ELR (cell line): ENCODE results near the gene SOX1.

Experiments
- DNase-seq: peaks from one replicate; pipeline ENCODE4 v3.0.0-alpha.2; 2015; ENCODE audit warnings: low read depth

Gene SOX1

DNA sequence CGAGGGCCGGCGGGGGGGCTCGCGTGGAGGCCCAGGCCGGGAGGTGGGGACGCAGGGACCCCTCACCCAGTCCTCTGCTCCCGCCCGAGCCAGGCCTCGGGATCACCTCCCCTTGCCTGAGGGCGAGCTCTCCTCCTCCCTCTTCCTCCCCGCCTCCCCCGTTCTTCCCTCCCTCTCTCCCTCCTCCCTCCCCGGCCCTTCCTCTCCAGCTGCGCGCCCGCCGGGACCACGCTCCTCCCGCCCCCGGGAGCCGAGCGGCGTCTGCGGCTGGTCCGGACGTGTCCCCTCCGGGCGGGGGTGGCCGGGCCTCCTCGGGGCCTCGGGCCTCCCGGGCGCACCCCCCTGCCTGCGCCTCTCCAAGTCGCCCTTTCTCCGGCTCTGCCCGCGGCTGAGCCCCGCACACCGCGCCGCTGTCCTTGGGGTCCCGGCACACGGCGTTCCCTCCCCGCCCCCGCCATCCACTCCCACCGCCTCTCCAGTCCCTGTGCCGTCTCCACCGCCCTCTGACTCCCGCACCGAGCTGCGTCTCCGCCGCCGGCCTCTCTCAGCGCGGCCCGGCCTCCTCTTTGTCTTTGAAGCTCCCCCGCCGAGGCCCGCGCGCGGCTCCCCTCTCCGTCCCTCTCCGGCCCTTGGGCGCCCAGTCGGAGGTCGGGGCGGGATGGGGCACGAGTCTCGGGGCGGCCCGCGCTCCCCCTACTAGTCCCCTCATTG, 5.7 kb downstream of the SOX1 start:
- DNase-seq = no peak

DNA sequence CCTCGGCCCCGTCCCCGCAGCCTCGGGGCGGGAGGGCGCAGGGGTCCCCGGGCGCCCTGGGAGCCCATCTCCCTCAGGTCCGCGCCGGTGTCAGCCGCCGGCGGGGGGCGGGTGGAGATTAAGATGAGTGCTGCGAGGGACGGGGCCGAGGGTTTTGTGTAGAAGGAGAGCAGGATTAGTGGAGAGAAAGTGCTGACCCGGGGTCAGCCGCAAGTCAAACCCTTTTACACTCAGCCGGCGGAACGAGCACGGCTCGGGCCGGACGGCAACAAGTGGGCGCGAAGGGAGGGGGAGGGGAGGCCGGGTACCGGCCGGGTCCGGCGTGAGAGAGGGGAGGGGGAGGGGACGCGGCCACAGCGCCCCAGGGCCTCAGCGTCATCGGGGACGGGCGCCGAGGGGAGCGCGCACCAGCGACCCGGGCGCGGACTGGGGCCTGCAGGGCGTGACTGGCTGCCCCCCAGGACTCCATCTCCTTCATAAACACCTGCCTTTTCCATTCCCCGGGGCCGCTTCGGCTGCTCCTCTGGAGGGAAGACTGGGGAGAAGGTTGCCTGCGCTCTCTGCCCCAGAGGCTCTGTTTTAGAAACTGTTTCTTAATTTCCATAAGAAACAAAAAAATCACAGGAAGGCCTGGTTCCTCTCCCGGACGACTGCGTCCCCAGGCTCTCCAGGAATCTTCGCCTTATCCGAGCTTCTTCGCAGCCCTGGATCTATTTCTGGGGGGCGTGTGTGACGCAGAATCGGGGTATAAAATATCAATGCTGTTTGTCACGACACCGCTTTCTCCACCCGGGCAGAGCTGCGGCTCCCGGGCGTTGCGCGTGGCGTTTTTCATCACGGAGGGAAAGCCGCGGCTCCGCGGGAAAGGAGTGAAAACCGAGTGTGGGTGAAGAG, 6.5 kb downstream of the SOX1 start:
- DNase-seq = no peak

DNA sequence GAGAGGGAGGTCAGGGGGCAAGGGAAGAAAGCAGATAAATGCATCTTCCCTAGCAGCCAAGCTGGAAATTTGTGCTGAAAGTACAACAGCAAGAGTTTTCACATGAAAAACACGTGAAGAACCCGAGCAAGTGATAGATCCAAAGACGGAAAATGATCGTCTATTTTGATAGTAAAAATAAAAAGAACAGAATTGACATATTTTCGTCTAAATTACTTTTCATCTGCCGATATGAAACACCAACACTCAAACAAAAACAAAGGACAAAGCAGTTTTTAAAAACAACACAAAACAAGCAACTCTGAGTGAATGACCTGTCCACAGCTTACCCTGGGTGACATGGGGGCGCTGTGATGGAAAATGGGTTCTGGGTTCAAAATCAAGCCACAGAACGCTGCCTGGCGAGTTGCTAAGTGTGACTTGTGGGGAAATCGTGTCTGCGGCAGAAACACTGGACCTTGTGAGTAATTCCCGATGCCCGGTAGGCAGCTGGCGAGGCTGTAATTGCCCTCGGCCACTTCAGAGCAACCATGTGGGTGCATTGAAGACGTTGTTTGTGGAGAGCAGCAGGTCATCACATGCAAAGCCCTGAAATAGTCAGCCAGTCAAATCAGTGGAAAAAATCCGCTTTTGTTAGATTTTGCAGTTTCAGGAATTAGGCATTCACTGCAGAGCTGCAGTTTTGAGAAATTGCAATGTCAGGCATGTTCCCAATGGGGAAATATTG, 7.4 kb downstream of the SOX1 start:
- no peak for DNase-seq

DNA sequence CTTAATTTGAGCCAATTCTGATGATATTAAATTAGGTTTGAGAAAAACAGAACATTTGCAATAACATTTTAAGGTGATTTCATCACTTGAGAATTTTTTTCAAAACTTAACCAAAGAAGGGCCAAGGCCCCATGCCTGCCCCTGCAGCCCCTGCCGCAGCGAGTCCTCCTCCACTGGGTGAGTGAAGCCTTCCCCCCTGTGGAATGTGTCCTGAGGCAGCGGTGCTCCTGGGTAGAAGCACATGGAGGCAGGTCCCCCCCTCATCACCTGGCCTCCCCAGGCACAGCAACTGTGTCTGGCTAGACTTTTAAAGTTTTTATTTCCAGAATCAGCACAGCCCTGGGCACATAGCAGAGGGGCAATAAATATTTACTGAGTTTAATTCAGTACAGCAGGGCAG, 10.8 kb downstream of the SOX1 start:
- DNase-seq = no peak

DNA sequence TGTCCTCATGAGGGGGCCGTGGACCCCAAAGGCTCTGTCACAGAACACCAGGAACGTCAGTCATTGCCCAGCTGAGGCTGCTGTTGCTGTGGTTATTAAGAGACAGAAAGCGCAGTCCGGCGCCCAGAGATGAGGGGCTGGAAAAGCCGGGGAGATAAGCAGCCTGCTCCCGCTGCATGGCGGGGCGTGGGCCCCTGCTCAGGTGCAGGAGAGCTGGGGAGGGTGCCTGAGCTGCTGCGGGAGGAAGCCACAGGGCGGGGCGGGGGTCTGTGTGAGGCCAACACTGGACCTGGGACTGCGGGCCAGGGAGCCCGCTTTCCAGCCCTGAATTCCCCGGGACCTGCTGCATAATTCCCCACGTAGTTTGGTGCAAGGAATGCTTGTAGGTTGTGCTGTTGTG, 11.3 kb downstream of the SOX1 start:
- no peak for DNase-seq

DNA sequence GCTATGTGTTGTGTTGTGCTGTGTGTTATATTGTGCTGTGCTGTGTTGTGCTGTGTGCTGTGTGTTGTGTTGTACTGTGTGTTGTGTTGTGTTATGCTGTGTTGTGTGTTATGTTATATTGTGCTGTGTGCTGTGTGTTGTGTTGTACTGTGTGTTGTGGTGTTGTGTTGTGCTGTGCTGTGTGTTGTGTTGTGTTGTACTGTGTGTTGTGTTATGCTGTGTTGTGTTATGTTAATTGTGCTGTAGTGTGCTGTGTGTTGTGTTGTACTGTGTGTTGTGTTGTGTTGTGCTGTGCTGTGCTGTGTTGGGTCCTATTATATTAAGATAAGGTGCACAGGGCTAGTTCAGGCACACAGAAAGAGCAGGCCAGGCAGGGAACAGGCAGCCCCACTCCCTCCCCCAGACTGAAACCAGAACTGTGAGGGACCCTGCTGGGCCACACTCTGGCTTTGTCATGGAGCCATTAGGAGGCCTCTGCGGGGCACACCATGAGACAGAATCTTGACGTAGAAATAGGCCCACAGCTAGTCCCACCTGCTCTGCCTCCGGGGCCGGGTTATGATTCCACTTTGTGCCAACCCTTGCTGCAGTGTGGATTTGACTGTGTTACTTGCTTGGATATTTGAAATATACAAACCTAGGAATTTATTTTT, 12.1 kb downstream of the SOX1 start:
- no peak for DNase-seq

DNA sequence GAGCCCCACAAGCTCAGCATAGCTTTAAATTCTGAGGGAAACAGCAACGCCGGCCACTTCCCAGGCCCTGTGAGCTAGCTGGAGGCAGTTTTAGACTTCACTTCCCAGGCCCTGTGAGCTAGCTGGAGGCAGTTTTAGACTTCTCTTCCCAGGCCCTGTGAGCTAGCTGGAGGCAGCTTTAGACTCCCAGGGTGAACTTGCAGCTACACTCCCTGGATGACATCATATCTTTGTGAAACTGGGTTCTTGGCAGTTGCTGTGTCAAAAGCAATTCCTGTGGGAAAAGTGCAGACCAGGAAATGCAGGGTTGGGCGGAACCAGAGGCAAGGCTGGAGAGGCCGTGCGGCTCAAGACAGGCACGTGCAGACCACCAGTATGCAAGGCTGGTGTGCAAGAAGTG, 12.7 kb downstream of the SOX1 start:
- DNase-seq = no peak

DNA sequence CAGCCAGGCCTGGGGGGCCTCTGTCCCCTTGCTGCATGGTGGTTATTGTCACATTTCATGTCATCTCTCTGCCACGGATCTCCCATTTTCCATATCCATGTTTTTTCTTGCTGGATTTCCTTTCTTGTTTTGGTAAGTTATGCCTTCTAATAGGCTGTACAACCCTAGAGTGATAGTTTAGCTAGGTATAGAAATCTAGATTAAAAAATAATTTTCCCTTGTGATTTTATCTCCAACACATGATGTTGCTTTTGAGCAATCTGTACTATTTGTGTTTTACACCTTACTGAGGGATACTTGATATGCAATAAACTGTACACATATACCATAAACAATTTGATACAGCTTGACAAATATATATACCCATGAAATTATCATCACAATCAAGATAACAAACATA, 17.0 kb downstream of the SOX1 start:
- no peak for DNase-seq

DNA sequence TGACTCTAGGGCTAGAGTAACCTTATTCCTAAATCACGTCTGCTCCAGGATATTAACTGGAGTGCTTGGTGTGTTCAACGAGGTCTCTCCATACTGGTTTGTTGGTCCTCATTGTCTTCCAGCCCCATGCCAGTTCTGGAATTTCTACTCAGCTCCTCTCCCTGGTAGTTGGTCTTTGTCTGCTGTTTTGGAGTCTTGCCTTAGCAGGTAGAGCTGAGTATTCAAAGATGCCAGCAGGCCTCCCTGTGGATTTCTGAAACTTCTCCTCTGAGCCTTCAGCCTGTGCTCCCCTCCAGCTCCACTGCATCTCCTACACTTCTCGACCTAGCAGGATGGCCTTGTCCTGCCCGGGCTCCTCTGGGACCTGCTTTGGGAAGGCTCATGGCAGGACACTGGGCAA, 25.5 kb downstream of the SOX1 start:
- no peak for DNase-seq

DNA sequence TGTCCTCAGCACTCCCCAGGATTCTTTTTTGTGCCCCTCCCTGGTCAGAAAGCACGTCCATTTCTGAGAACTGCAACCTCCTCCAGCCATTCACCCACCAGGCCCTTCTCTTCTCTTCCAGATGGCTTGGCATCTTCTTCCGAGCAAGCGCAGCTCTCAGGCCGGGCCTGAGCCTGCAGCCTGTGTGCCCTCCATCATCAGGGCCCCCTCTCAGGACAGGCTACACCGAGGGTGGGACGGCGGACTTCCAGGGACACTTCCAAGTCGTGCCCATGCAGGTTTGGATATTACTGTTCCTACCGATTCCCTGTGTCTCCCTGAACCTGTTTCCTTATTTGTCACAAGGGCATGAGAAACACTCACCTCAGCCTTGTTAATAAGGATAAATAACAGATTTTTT, 28.4 kb downstream of the SOX1 start:
- DNase-seq = no peak

DNA sequence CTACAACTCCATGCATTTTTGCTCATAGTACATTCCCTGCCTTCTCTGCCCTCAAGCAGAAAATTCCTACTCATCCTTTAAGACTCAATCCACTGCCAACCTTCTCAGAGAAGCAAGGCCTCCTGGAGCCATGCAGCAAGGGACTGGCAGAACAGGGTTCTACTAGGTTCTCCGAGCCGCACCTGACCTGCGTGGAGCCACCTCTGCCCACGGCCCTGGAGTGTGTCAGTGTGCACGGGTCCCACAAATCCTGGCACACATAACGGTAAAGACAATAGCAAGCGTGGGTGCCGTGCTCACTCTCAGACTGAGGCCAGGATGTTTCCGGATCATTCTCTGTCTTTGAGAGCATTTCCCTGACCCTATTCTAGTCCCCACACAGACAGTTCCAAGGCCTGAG, 30.0 kb downstream of the SOX1 start:
- DNase-seq = no peak

DNA sequence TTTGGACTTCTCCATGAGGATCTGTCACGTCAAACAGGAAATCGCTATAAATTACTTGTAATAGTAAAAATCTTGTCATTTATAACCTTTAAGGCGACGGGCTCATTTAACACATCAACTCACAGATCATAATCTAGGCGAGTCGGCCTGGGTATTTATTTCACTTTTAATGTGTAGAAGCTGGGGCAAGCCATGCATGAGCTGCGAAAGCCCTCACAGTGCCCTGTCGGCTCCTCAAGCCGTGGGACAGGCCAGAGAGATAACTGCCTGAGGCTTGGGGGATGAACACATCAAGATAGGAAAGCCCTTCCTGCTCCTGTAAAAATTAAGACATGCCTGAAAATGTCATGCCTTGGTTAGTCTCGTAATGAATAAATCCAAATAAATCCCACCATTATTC, 30.8 kb downstream of the SOX1 start:
- DNase-seq = no peak

DNA sequence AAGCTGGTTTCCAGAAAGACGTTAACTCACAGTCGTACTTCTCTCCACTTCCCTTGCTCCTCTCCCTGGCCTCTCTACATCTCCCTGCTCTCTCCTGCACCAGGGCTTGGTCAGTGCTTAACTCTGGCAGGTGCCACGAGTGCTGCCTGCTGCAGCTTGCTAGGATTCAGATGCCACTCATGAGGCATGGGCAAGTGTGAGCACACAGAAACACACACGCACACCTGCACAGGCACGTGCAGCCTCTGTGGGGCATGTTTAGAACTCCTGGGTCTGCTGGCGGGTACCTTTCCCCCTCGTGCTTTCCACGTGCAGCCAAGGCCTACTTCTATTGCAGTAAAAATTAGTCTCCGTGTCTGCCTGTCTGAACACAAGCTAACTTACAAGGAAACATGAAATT, 31.8 kb downstream of the SOX1 start:
- DNase-seq = no peak

DNA sequence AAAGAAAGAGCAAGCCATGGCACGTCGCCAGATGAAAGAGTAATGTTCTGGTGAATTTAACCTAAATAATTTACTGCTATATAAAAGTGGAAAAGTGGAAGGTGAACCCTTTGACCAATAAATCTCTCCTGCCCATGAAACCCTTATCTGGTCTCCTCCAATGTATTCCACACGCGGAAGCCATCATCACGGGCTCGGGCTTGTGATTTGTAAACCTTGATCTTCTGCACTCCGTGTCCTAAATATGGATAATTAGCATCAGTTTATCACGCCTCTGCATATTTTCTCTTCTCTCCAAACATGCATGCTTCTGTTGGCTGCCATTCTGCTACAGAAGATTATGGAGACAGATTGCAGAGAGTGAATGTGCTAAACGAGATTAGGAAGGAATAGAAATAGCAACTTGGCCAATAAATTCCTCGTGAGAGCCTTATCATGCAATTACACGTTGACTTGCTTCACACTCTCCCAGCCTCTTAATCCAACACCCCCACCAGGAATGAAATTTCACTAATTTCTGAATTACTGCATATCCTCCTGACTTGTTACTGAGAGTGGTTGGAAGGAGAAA, 34.5 kb downstream of the SOX1 start:
- no peak for DNase-seq

DNA sequence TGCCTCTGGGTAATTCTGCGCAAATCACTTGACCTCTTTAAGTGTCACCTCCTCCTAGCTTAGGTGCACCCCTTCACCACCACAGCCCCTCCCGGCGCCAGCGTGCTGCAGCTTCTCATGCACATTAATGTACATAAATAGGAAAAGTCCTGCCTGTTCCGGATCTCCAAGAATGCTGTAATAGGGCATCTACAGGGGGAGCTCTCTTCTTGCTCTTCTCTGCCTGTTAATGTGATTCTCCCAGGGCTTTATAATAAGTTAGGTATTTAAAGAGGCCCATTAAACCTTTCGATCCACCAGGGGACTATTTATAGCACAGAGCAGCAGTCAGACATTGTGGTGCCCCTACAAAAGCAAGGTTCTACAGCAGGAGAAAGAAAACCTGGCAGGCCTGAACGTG, 35.3 kb downstream of the SOX1 start:
- DNase-seq = no peak

DNA sequence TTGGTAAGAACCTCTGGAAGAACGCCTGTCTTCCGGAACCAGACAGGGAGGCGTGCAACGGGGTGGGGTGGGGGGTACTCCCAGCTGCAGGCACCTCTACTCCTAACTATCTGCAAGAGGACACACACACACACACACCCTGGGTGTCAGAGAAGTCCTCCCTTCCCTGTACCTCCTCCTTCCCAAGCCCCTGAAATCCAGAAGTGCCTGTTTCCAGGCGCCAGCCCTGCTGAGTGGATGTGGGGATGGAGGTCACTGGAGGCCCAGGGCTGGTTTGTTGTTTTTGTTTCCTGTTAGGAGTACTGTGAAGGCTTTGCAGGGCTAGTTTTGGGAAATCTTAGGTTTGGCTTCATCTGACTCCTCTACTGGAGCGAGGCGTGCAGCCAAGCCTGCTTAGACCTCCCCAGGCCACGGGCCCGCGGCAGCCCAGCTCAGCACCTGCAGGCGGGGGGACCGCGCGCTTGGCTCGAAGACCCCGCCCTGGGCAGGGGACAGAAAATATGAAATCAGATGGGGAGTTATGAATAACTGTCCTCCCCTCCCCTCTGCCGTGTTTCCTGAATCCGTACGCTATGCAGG, 36.4 kb downstream of the SOX1 start:
- DNase-seq = no peak

DNA sequence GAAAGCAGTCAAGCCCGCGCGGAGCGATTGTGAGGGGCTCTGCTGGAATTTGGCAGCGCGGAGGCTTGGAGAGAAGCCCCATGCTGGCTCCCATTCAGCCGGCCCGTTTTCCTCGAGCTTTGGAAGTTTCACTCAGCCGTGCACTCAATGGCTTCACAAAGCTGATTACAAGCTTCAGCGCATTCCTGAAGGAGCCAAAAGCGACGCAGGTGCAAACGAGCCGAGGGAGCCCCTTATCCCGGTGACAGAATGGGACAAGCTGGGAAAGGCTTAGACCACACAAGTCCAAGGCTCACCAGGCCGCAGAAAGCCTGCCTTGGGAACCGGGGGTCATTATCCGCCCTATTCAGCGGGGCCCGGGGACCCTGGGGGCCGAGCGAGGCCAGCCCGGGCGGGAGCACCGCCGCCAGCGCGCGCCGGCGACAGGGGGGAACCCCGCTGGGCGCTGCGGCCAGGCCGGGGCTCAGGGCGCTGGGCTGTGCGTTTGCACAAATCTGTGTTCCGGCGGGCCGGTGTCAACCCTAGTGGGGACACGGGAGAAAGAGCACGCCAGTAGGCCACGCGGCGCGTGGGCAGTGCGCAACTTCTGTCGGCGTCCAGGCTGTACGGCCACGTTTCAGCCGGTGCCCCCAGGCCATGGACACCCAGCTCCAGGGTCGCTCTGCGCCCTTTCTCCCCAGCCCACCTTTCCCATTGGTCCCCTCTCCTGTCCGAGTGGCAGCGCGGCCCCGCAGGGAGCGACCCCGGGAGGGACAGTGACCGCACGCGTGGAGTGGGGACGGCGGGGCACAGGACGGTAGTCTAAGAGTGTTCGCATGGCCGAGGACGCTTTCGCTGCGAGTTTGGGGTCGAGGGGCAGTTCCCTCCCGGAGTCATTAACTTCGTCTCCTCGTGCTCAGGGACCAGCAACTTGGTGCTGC, 37.3 kb downstream of the SOX1 start:
- no peak for DNase-seq

DNA sequence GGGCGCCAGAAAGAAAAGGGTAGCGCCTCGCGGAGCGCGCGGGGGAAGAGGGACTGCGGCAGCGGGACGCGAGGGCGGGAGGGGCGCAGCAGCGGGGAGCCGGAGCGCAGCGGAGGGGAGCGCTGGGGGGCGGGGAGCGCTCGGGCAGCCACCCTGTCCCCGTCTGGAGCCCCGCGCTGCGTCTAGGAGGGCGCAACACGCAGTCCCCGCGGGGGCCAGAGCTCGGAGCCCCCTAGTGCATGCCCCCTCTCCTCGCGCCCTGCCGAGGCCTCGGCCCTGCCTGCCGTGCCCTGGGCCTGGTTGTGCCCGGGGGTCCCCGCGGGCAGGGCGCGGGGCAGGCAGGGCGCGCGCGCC, 37.9 kb downstream of the SOX1 start:
- no peak for DNase-seq

DNA sequence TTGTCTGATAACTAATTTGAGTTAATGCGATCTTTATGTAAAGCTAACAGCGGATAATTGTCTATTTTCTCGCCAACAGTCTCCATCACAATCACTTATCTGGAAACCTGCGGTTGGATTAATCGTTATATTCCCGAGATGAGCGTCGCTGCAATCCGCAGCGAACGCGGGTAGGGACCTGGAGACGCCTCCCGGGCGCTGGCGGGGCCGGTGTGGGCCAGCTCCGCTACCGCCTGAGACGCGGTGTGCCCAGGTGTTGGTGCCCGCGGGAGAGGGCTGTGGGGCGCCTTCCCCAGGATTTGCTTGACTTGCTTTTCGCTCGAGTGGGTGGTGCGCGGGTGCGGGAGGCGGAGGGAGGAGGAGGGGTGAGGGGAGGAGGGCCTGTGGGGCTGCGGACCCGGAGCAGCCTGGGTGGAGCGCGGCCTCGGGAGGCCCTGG, 38.3 kb downstream of the SOX1 start:
- no peak for DNase-seq

DNA sequence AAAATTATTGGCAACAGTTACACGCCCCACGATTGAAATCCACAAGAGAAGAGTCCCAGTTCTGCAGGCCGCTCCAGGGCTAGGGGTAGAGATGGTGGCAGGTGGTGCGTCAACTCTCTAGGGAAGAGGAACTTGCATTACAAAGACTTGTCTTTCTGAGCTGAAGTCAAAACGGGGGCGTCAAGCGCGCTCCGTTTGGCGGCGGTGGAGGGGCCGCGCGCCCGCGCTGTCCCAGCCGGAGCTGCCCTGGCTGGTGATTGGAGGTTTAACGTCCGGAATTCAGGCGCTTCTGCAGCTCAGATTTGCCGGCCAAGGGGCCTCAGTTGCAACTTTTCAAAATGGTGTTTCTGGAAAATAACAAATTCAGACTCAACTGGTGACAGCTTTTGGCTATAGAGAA, 38.9 kb downstream of the SOX1 start:
- no peak for DNase-seq
